HEK293 (cell line): ENCODE measurements around the gene SHCBP1L.

Source experiments
- CTCF ChIA-PET: fragments of 350-600 bp; formaldehyde crosslinking; extraction: SDS; loops from one replicate; lab custom pipeline; 2021; ENCODE audit warnings: antibody characterized with exemption; lab: Yijun Ruan, JAX
- POLR2A ChIA-PET: fragments of 300-600 bp; formaldehyde crosslinking; extraction: SDS; loops from one replicate; lab custom pipeline; 2020; ENCODE audit warnings: antibody characterized with exemption, inconsistent platforms; lab: Yijun Ruan, JAX
- H3K27ac ChIP-seq: fragments of 200-500 bp; sonication (Bioruptor generic); 2 replicates; pipeline ENCODE4 v1.5.1; 2014; ENCODE audit warnings: low read depth, low read length, control low read depth, inconsistent platforms; ENCODE audit errors: extremely low read depth
- H3K36me3 ChIP-seq, 2 experiments: fragments of 200-500 bp in 1 of 2; sonication (Bioruptor generic) in 1 of 2; 1 replicate in 1 of 2; 2 replicates in 1 of 2; pipeline ENCODE4 v1.5.1; 2014 to 2017; ENCODE audit warnings: inconsistent platforms in 2 of 2, low read length in 2 of 2; ENCODE audit not compliant: control insufficient read depth in 2 of 2, insufficient read depth in 1 of 2
- H3K4me1 ChIP-seq: fragments of 200-500 bp; sonication (Bioruptor generic); 2 replicates; pipeline ENCODE4 v1.5.1; 2014; ENCODE audit warnings: mild to moderate bottlenecking, low read length, inconsistent platforms; ENCODE audit not compliant: control insufficient read depth, insufficient read depth
- H3K4me3 ChIP-seq: 2 replicates; pipeline ENCODE4 v1.5.1; 2011; ENCODE audit warnings: low read depth, mild to moderate bottlenecking, control low read depth, low read length, moderate library complexity
- H3K9me3 ChIP-seq: fragments of 200-500 bp; sonication (Bioruptor generic); 2 replicates; pipeline ENCODE4 v1.5.1; 2014; ENCODE audit warnings: low read depth, low read length, inconsistent platforms; ENCODE audit not compliant: control insufficient read depth, insufficient read depth
- MEIS1 ChIP-seq: sonication (generic); formaldehyde crosslinking; IDR thresholded peaks from 2 replicates; pipeline ENCODE4 v1.8.1; 2022; ENCODE audit warnings: missing genetic modification reagents, mild to moderate bottlenecking, borderline replicate concordance
- SCRT1 ChIP-seq: fragments of 450-650 bp; formaldehyde crosslinking; IDR thresholded peaks from 2 replicates; pipeline ENCODE4 v1.5.1; 2016; ENCODE audit warnings: missing biosample characterization, missing genetic modification characterization, borderline replicate concordance
- SP2 ChIP-seq: fragments of 450-650 bp; formaldehyde crosslinking; IDR thresholded peaks from 2 replicates; pipeline ENCODE4 v1.5.1; 2016; ENCODE audit warnings: missing biosample characterization, missing genetic modification characterization
- ZBTB21 ChIP-seq: fragments of 450-650 bp; formaldehyde crosslinking; IDR thresholded peaks from 2 replicates; pipeline ENCODE4 v1.5.1; 2017; ENCODE audit warnings: missing biosample characterization, missing genetic modification characterization
- ZNF121 ChIP-seq: fragments of 450-650 bp; formaldehyde crosslinking; IDR thresholded peaks from 2 replicates; pipeline ENCODE4 v1.5.1; 2016; ENCODE audit warnings: missing biosample characterization, missing genetic modification characterization
- ZNF146 ChIP-seq: fragments of 450-650 bp; formaldehyde crosslinking; IDR thresholded peaks from 2 replicates; pipeline ENCODE4 v1.5.1; 2016; ENCODE audit warnings: missing biosample characterization, missing genetic modification characterization
- ZNF354C ChIP-seq: fragments of 450-650 bp; formaldehyde crosslinking; IDR thresholded peaks from 2 replicates; pipeline ENCODE4 v1.5.1; 2016; ENCODE audit warnings: missing biosample characterization, missing genetic modification characterization, low read depth, borderline replicate concordance
- ZNF670 ChIP-seq: fragments of 450-650 bp; formaldehyde crosslinking; IDR thresholded peaks from 2 replicates; pipeline ENCODE4 v1.5.1; 2016; ENCODE audit warnings: missing biosample characterization, missing genetic modification characterization, low read depth
- ZNF837 ChIP-seq: fragments of 450-650 bp; formaldehyde crosslinking; IDR thresholded peaks from 2 replicates; pipeline ENCODE4 v1.5.1; 2016; ENCODE audit warnings: missing biosample characterization, missing genetic modification characterization
- TF ChIP-seq, protein P1 (sequence below): fragments of 450-650 bp; IDR thresholded peaks from 2 replicates; pipeline ENCODE4 v1.5.1; 2018; ENCODE audit warnings: missing biosample characterization, missing genetic modification characterization
- TF ChIP-seq, protein P2 (sequence below): fragments of 450-650 bp; formaldehyde crosslinking; IDR thresholded peaks from 2 replicates; pipeline ENCODE4 v1.5.1; 2016; ENCODE audit warnings: missing biosample characterization, missing genetic modification characterization
- TF ChIP-seq, protein P3 (sequence below): fragments of 450-650 bp; formaldehyde crosslinking; IDR thresholded peaks from 2 replicates; pipeline ENCODE4 v1.5.1; 2017; ENCODE audit warnings: missing biosample characterization, missing genetic modification characterization
- TF ChIP-seq, protein P4 (sequence below): fragments of 450-650 bp; formaldehyde crosslinking; IDR thresholded peaks from 2 replicates; pipeline ENCODE4 v1.5.1; 2017; ENCODE audit warnings: missing biosample characterization, missing genetic modification characterization
- TF ChIP-seq, protein P5 (sequence below): fragments of 450-650 bp; formaldehyde crosslinking; IDR thresholded peaks from 2 replicates; pipeline ENCODE4 v1.5.1; 2016; ENCODE audit warnings: missing biosample characterization, missing genetic modification characterization
- TF ChIP-seq, protein P6 (sequence below): fragments of 450-650 bp; formaldehyde crosslinking; IDR thresholded peaks from 2 replicates; pipeline ENCODE4 v1.5.1; 2016; ENCODE audit warnings: missing biosample characterization, missing genetic modification characterization, borderline replicate concordance
- TF ChIP-seq, protein P7 (sequence below): fragments of 450-650 bp; formaldehyde crosslinking; IDR thresholded peaks from 2 replicates; pipeline ENCODE4 v1.5.1; 2016; ENCODE audit warnings: missing biosample characterization, missing genetic modification characterization
- TF ChIP-seq, protein P8 (sequence below): fragments of 450-650 bp; formaldehyde crosslinking; IDR thresholded peaks from 2 replicates; pipeline ENCODE4 v1.5.1; 2016; ENCODE audit warnings: missing biosample characterization, missing genetic modification characterization, low read depth
- TF ChIP-seq, protein P9 (sequence below): fragments of 450-650 bp; formaldehyde crosslinking; IDR thresholded peaks from 2 replicates; pipeline ENCODE4 v1.5.1; 2017; ENCODE audit warnings: missing biosample characterization, missing genetic modification characterization

SHCBP1L gene

DNA sequence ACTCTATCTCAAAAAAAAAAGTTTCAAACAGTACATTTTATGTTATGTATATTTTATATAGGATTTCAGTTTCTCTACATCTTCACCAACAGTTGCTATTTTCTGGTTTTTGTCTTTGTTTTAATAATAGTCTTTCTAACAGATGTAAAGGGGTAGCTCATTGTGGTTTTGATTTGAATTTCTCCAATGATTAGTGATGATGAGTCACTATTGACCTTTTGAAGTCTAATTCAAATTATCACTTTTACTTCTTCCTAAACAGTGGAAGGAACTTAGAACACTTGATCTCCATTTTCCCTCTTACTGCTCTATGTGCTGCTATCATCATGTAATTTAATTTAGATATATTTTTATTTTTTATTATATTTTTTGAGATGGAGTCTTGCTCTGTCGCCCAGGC, 31.7 kb upstream of the SHCBP1L start:
- H3K36me3 ChIP-seq = no peaks in the 10 kb centered on the region
- no peak overlapping the region for H3K4me3 ChIP-seq
- H3K4me1 ChIP-seq = no peaks in the 10 kb centered on the region
- H3K9me3 ChIP-seq = no peaks in the 10 kb centered on the region
- TF ChIP-seq, protein P1, sequence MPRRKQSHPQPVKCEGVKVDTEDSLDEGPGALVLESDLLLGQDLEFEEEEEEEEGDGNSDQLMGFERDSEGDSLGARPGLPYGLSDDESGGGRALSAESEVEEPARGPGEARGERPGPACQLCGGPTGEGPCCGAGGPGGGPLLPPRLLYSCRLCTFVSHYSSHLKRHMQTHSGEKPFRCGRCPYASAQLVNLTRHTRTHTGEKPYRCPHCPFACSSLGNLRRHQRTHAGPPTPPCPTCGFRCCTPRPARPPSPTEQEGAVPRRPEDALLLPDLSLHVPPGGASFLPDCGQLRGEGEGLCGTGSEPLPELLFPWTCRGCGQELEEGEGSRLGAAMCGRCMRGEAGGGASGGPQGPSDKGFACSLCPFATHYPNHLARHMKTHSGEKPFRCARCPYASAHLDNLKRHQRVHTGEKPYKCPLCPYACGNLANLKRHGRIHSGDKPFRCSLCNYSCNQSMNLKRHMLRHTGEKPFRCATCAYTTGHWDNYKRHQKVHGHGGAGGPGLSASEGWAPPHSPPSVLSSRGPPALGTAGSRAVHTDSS (tag by site-specific recombination) = no peak
- TF ChIP-seq ZBTB21 (tag by site-specific recombination) = no peak
- TF ChIP-seq SCRT1 (tag by site-specific recombination) = no peak
- no peak for TF ChIP-seq MEIS1 (CRISPR knock-in tag)
- TF ChIP-seq ZNF837 = no peak
- TF ChIP-seq, protein P2, sequence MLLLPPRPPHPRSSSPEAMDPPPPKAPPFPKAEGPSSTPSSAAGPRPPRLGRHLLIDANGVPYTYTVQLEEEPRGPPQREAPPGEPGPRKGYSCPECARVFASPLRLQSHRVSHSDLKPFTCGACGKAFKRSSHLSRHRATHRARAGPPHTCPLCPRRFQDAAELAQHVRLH (tag by site-specific recombination) = no peak
- TF ChIP-seq ZNF146 (tag by site-specific recombination) = no peak
- TF ChIP-seq, protein P3, sequence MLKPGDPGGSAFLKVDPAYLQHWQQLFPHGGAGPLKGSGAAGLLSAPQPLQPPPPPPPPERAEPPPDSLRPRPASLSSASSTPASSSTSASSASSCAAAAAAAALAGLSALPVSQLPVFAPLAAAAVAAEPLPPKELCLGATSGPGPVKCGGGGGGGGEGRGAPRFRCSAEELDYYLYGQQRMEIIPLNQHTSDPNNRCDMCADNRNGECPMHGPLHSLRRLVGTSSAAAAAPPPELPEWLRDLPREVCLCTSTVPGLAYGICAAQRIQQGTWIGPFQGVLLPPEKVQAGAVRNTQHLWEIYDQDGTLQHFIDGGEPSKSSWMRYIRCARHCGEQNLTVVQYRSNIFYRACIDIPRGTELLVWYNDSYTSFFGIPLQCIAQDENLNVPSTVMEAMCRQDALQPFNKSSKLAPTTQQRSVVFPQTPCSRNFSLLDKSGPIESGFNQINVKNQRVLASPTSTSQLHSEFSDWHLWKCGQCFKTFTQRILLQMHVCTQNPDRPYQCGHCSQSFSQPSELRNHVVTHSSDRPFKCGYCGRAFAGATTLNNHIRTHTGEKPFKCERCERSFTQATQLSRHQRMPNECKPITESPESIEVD (tag by site-specific recombination) = no peak
- TF ChIP-seq, protein P4, sequence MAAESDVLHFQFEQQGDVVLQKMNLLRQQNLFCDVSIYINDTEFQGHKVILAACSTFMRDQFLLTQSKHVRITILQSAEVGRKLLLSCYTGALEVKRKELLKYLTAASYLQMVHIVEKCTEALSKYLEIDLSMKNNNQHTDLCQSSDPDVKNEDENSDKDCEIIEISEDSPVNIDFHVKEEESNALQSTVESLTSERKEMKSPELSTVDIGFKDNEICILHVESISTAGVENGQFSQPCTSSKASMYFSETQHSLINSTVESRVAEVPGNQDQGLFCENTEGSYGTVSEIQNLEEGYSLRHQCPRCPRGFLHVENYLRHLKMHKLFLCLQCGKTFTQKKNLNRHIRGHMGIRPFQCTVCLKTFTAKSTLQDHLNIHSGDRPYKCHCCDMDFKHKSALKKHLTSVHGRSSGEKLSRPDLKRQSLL (tag by site-specific recombination) = no peak
- TF ChIP-seq, protein P5, sequence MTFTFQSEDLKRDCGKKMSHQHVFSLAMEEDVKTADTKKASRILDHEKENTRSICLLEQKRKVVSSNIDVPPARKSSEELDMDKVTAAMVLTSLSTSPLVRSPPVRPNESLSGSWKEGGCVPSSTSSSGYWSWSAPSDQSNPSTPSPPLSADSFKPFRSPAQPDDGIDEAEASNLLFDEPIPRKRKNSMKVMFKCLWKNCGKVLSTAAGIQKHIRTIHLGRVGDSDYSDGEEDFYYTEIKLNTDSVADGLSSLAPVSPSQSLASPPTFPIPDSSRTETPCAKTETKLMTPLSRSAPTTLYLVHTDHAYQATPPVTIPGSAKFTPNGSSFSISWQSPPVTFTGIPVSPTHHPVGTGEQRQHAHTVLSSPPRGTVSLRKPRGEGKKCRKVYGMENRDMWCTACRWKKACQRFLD (tag by site-specific recombination) = no peak
- no peak for TF ChIP-seq ZNF121 (tag by site-specific recombination)
- no peak for TF ChIP-seq ZNF354C (tag by site-specific recombination)
- TF ChIP-seq, protein P6, sequence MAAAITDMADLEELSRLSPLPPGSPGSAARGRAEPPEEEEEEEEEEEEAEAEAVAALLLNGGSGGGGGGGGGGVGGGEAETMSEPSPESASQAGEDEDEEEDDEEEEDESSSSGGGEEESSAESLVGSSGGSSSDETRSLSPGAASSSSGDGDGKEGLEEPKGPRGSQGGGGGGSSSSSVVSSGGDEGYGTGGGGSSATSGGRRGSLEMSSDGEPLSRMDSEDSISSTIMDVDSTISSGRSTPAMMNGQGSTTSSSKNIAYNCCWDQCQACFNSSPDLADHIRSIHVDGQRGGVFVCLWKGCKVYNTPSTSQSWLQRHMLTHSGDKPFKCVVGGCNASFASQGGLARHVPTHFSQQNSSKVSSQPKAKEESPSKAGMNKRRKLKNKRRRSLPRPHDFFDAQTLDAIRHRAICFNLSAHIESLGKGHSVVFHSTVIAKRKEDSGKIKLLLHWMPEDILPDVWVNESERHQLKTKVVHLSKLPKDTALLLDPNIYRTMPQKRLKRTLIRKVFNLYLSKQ (tag by site-specific recombination) = no peak
- TF ChIP-seq, protein P7, sequence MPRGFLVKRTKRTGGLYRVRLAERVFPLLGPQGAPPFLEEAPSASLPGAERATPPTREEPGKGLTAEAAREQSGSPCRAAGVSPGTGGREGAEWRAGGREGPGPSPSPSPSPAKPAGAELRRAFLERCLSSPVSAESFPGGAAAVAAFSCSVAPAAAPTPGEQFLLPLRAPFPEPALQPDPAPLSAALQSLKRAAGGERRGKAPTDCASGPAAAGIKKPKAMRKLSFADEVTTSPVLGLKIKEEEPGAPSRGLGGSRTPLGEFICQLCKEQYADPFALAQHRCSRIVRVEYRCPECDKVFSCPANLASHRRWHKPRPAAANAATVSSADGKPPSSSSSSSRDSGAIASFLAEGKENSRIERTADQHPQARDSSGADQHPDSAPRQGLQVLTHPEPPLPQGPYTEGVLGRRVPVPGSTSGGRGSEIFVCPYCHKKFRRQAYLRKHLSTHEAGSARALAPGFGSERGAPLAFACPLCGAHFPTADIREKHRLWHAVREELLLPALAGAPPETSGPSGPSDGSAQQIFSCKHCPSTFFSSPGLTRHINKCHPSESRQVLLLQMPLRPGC (tag by site-specific recombination) = no peak
- TF ChIP-seq, protein P8, sequence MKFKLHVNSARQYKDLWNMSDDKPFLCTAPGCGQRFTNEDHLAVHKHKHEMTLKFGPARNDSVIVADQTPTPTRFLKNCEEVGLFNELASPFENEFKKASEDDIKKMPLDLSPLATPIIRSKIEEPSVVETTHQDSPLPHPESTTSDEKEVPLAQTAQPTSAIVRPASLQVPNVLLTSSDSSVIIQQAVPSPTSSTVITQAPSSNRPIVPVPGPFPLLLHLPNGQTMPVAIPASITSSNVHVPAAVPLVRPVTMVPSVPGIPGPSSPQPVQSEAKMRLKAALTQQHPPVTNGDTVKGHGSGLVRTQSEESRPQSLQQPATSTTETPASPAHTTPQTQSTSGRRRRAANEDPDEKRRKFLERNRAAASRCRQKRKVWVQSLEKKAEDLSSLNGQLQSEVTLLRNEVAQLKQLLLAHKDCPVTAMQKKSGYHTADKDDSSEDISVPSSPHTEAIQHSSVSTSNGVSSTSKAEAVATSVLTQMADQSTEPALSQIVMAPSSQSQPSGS = no peak
- TF ChIP-seq SP2 = no peak
- no peak for TF ChIP-seq ZNF670 (tag by site-specific recombination)
- TF ChIP-seq, protein P9, sequence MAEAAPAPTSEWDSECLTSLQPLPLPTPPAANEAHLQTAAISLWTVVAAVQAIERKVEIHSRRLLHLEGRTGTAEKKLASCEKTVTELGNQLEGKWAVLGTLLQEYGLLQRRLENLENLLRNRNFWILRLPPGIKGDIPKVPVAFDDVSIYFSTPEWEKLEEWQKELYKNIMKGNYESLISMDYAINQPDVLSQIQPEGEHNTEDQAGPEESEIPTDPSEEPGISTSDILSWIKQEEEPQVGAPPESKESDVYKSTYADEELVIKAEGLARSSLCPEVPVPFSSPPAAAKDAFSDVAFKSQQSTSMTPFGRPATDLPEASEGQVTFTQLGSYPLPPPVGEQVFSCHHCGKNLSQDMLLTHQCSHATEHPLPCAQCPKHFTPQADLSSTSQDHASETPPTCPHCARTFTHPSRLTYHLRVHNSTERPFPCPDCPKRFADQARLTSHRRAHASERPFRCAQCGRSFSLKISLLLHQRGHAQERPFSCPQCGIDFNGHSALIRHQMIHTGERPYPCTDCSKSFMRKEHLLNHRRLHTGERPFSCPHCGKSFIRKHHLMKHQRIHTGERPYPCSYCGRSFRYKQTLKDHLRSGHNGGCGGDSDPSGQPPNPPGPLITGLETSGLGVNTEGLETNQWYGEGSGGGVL (tag by site-specific recombination) = no peak
- no peak overlapping the region for H3K27ac ChIP-seq
- CTCF ChIA-PET = interaction anchor here (0.7 kb wide), 1 partner anchor 37 kb away, joined by 3 read pairs; no protein-coding TSS in a partner anchor
- POLR2A ChIA-PET = no interaction called here
